HEK293 (cell line): ENCODE data around the gene TRO.

ENCODE experiments used
- CTCF ChIP-seq: fragments of 450-650 bp; formaldehyde crosslinking; IDR thresholded peaks from 2 replicates; pipeline ENCODE4 v1.5.1; 2016; ENCODE audit warnings: missing biosample characterization, missing genetic modification characterization
- ZNF133 ChIP-seq: fragments of 450-650 bp; formaldehyde crosslinking; IDR thresholded peaks from 2 replicates; pipeline ENCODE4 v1.5.1; 2016; ENCODE audit warnings: missing biosample characterization, missing genetic modification characterization

GRCh38 chrX:54977387-54977786, 56.8 kb downstream of the TRO start:
- no peak for TF ChIP-seq CTCF
- no peak for TF ChIP-seq ZNF133 (tag by site-specific recombination)
